Stomach (tissue), 9 donors: Measurements from ENCODE around the gene SET. TPM values are rescaled to one million over a fixed set of nuclear protein-coding genes. Genes with fewer than 3 reads are reported as not detected.
A peak's percentile ranks its signal among the peaks of the same experiment; 100 is the strongest.

Source experiments
- DNase-seq, 2 donors: peaks; one replicate each; pipeline versions ENCODE4 v3.0.0 to v3.0.0-alpha.2; 2013 to 2019
- H3K27ac ChIP-seq, 5 donors: fragments of 200-600 bp in 4 of 5; sonication (generic) in 4 of 5; one replicate each; pipeline ENCODE4 v1.5.1; 2013 to 2019; ENCODE audit warnings: mild to moderate bottlenecking in 1 of 5, moderate library complexity in 1 of 5
- H3K27me3 ChIP-seq, 3 donors: fragments of 200-600 bp; sonication (generic); one replicate each; pipeline ENCODE4 v1.5.1; 2017 to 2019; ENCODE audit warnings: mixed run types in 1 of 3
- H3K36me3 ChIP-seq, 4 donors: fragments of 200-600 bp; sonication (generic); 1 replicate in 3 of 4; 2 replicates in 1 of 4; pipeline ENCODE4 v1.5.1; 2016 to 2019
- H3K4me1 ChIP-seq, 4 donors: fragments of 200-600 bp; sonication (generic); one replicate each; pipeline ENCODE4 v1.5.1; 2016 to 2019
- H3K4me3 ChIP-seq, 4 donors: fragments of 200-600 bp; sonication (generic) in 3 of 4; one replicate each; pipeline ENCODE4 v1.5.1; 2016 to 2019; ENCODE audit warnings: mild to moderate bottlenecking in 1 of 4
- H3K9me3 ChIP-seq, 4 donors: fragments of 200-600 bp; sonication (generic); one replicate each; pipeline ENCODE4 v1.5.1; 2016 to 2019
- CTCF ChIP-seq, 7 experiments: fragments of 450-650 bp in 4 of 7; fragments of 200-600 bp in 3 of 7; sonication (generic) in 3 of 7; IDR thresholded peaks; one replicate each; pipeline ENCODE4 v1.5.1; 2016 to 2019; ENCODE audit warnings: antibody characterized with exemption in 7 of 7, control low read depth in 2 of 7, mild to moderate bottlenecking in 1 of 7
- EP300 ChIP-seq: sonication (generic); formaldehyde crosslinking; IDR thresholded peaks from one replicate; pipeline ENCODE4 v1.6.1; 2017; ENCODE audit warnings: antibody characterized with exemption
- POLR2A ChIP-seq, 4 donors: fragments of 450-650 bp; IDR thresholded peaks; one replicate each; pipeline ENCODE4 v1.6.1; 2016; ENCODE audit warnings: antibody characterized with exemption in 4 of 4, control low read depth in 2 of 4, mild to moderate bottlenecking in 1 of 4, moderate library complexity in 1 of 4
- POLR2AphosphoS5 ChIP-seq, 3 donors: sonication (generic); formaldehyde crosslinking; IDR thresholded peaks; one replicate each; pipeline ENCODE4 v1.6.1; 2016; ENCODE audit warnings: antibody characterized with exemption in 3 of 3
- WGBS, 5 donors: extraction: QIAGEN DNeasy Blood & Tissue Kit in 3 of 5; methylation state at CpG; one replicate each; pipeline versions ENCODE4 v1.1.5 to v1.1.7; 2013 to 2018; 5-methylcytosine and 5-hydroxymethylcytosine counted together
- intact Hi-C: fragments of 100-400 bp; cut with DNase I; formaldehyde crosslinking; loops from one replicate; pipeline ENCODE4 v1.15.1; 2023; ENCODE audit warnings: low total_unique reads
- polyA plus RNA-seq, 3 donors: library from polyadenylated mRNA; stranded (reverse); fragments of 200-250 nt; gene quantifications; one replicate each; pipeline ENCODE4 v1.2.3, GENCODE V29; 2013
- total RNA-seq, 5 donors: library from RNA; depleted of rRNA; stranded (reverse); fragments of >200 nt; gene quantifications; one replicate each; pipeline versions ENCODE4 v1.1.0 to v1.2.3, GENCODE V29; 2014 to 2016
- donor health status: healthy with polysubstance abuse.
- donor health status: Bipolar disorder and iron deficiency.
- donor health status: healthy.

SET gene
- total and polyA plus RNA-seq, 8 donors, result 49.0 to 489 (median 117) TPM

GRCh38 chr9:128729302-128729701, 40.3 kb downstream of the SET start:
- intact Hi-C loops, result no loop called here
- H3K4me3 ChIP-seq, result no peak overlapping the region

GRCh38 chr9:128729766-128730517, 40.9 kb downstream of the SET start:
- Histone ChIP-seq H3K4me3 (no peak overlapping the region), H3K27me3 (no peaks in the 10 kb centered on the region), H3K27ac (no peak overlapping the region), H3K36me3 (peaks cover 8 to 50% (median 46%) of the 10 kb centered on the region in 4 donors), H3K9me3 (no peaks in the 10 kb centered on the region), H3K4me1 (peaks cover 0 to 7% (median 2%) of the 10 kb centered on the region in 4 donors)
- WGBS, 5 donors, result 90 to 94% (median 93%) methylated on average over 24 to 27 of the region's 27 CpGs
- DNase-seq, result no peak
- TF ChIP-seq EP300, result no peak
- no peak for TF ChIP-seq CTCF (IDR thresholded peaks at IDR 0.05)
- TF ChIP-seq POLR2A (IDR thresholded peaks at IDR 0.05), result no peak
- TF ChIP-seq POLR2AphosphoS5 (IDR thresholded peaks at IDR 0.05), result no peak
- intact Hi-C loops, result no loop called here

More at GRCh38 chr9:128729302-128729701, 40.3 kb downstream of the SET start:
- Histone ChIP-seq H3K9me3 (no peaks in the 10 kb centered on the region), H3K4me1 (peaks cover 6 to 13% (median 8%) of the 10 kb centered on the region in 4 donors), H3K27me3 (no peaks in the 10 kb centered on the region), H3K36me3 (peaks cover 5 to 44% (median 39%) of the 10 kb centered on the region in 4 donors), H3K27ac (no peak overlapping the region)
- WGBS, 5 donors, result 74 to 85% (median 78%) methylated on average over 5 of the region's 5 CpGs
- TF ChIP-seq EP300 (no peak), CTCF (IDR thresholded peaks at IDR 0.05) (no peak)
- DNase-seq, result peak in 1 of 2 donors; percentile 2

GRCh38 chr9:128731093-128731492, 42.1 kb downstream of the SET start:
- no peak for DNase-seq
- Histone ChIP-seq H3K27me3 (no peaks in the 10 kb centered on the region), H3K27ac (no peak overlapping the region), H3K4me3 (no peak overlapping the region), H3K4me1 (peaks cover 0 to 4% (median 0%) of the 10 kb centered on the region in 4 donors), H3K9me3 (no peaks in the 10 kb centered on the region), H3K36me3 (peaks cover 8 to 59% (median 53%) of the 10 kb centered on the region in 4 donors)
- WGBS, 5 donors, result 89 to 92% (median 91%) methylated on average over 13 of the region's 13 CpGs
- intact Hi-C loops, result no loop called here
- TF ChIP-seq POLR2AphosphoS5 (IDR thresholded peaks at IDR 0.05) (no peak), EP300 (no peak), POLR2A (IDR thresholded peaks at IDR 0.05) (no peak), CTCF (IDR thresholded peaks at IDR 0.05) (no peak)

- H3K4me1 ChIP-seq, result peaks cover 0 to 4% (median 0%) of the 10 kb centered on the region in 4 donors
- no peak overlapping the region for H3K4me3 ChIP-seq
- H3K27ac ChIP-seq, result no peak overlapping the region
- TF ChIP-seq EP300 (no peak), CTCF (IDR thresholded peaks at IDR 0.05) (no peak), POLR2AphosphoS5 (IDR thresholded peaks at IDR 0.05) (no peak)
- H3K27me3 ChIP-seq, result no peaks in the 10 kb centered on the region
- no peak for DNase-seq
- WGBS, 5 donors, result 80 to 92% (median 84%) methylated on average over 6 to 9 of the region's 9 CpGs
- intact Hi-C loops, result no loop called here
- peaks cover 8 to 63% (median 57%) of the 10 kb centered on the region in 4 donors for H3K36me3 ChIP-seq
- no peaks in the 10 kb centered on the region for H3K9me3 ChIP-seq
These were observed 42.7 kb downstream of the SET start for GRCh38 chr9:128731691-128732090.
